Measurements from ENCODE around the gene PCNX1. TPM values are rescaled to one million over a fixed set of nuclear protein-coding genes. Genes with fewer than 3 reads are reported as not detected.

Gene PCNX1
- polyA plus RNA-seq, 1 donor from 2014 or later, result 5.6 TPM

DNA sequence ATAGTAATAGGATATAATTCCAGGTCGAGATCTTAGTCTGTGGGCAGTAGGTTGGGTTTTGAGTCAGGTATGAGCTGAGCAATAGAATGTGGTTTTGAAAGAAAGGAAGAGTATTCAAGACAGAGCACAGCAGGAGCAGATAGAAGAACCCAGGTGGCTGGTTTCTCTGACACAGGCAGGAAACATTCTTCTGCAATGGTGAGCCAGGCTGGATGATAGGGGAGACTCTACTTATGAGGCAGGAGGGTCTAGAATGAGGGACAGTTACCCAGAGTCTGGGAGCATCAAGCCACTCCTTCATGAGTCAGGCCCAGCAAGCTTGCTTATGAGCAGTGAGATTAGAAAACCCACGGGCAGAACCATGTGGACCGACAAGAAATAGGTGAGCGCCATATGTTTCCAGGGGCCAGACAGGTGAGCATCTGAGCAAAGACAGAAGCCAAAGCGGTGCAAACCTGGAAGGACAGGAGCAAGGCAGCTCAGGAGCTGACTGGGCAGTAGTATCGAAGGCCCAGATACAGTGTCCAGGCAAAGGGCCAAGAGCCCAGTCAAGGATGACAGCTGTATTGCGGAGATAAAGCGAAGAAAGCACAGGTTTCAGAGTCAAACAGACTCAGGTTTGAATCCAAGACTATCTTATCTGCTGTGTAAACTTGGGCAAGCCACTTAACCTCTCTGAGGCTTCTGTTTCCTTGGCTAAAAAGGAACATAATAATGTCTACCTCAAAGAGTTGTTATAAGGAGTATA is 22.5 kb upstream of the PCNX1 start:
- Mint-ChIP-seq H3K4me1 (peaks cover 28 to 50% (median 37%) of the 10 kb centered on the region in 3 donors), H3K4me3 (peak overlapping the region in 1 of 4 donors; percentile 14), H3K27me3 (peaks cover 2% of the 10 kb centered on the region), H3K27ac (peak overlapping the region in 1 of 3 donors; percentile 45), H3K36me3 (peaks cover 2% of the 10 kb centered on the region), H3K9me3 (no peaks in the 10 kb centered on the region)

DNA sequence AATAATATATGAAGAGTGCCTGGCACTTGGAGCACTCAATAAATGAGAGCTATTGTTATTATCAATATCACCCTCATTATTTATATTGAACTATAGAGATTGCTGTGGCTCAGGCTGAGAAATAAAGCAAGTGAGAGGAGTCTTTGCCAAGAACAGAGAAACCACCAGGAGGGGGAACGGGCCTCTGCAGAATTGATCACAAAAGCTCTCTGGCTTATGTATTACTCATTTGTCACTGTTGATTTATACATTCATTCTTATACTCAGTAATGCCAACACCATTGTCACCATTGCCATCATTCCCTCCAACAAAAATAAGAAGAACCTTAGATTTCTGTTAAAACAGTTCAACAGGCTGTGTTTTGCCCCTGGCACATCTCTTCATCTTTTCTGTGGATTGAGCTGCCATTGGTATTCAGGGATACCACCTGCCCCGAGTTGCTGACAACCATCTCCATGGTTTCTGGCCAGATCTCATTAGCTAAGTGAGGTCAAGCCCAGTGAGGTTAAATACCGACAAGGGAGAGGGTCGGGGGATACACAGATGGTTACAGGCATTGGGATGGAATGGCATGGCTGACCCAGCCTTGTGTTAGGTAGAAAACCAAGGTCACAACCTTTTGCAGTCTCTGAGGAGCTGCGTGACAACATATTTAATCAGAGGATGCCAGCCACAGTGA is 21.8 kb upstream of the PCNX1 start:
- H3K36me3 Mint-ChIP-seq, result peaks cover 2% of the 10 kb centered on the region
- H3K27ac Mint-ChIP-seq, result no peak overlapping the region
- H3K27me3 Mint-ChIP-seq, result peaks cover 2% of the 10 kb centered on the region
- no peaks in the 10 kb centered on the region for H3K9me3 Mint-ChIP-seq
- H3K4me1 Mint-ChIP-seq, result peaks cover 28 to 50% (median 37%) of the 10 kb centered on the region in 3 donors
- no peak overlapping the region for H3K4me3 Mint-ChIP-seq

DNA sequence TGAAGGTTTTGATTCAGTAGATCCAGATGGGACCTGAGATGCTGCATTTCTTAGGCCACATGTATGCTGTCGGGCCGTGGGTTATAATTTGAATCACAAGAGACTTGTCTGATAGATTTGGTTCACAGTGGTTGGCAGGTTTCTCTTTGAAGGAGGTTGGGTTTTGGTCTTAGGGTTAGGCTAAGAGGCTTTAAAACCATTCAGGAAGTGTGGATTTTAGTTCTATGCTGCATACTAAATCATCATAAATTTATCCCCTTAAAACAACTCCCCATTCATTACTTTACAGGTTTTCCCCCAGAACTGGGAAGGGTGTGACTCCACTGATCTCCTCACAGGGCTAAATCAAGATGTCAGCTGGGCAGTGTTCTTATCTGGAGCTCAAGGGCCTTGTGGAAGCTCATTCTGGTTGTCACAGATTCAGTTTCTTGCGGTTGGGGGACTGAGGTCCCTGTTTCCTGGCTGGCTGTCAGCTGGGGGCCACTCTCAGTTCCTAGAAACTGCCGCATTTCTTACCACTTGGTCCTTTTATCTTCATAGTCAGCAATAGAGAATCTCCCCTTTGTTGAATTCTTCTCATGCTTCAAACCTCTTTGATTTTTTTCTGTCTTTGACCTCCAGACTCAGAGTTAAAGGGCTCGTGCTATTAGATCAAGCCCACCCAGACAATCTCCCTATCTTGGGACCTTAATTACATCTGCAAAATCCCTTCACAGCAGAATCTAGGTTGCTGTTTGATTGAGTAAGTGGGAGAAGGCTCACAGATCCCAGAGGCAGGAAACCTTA is 20.6 kb upstream of the PCNX1 start:
- peak overlapping the region; percentile 2 to 79 (median 60) for H3K4me3 Mint-ChIP-seq
- peaks cover 2% of the 10 kb centered on the region for H3K36me3 Mint-ChIP-seq
- peaks cover 28 to 46% (median 34%) of the 10 kb centered on the region in 3 donors for H3K4me1 Mint-ChIP-seq
- peaks cover 2% of the 10 kb centered on the region for H3K27me3 Mint-ChIP-seq
- peak overlapping the region; percentile 2 to 83 (median 59) for H3K27ac Mint-ChIP-seq
- no peaks in the 10 kb centered on the region for H3K9me3 Mint-ChIP-seq

DNA sequence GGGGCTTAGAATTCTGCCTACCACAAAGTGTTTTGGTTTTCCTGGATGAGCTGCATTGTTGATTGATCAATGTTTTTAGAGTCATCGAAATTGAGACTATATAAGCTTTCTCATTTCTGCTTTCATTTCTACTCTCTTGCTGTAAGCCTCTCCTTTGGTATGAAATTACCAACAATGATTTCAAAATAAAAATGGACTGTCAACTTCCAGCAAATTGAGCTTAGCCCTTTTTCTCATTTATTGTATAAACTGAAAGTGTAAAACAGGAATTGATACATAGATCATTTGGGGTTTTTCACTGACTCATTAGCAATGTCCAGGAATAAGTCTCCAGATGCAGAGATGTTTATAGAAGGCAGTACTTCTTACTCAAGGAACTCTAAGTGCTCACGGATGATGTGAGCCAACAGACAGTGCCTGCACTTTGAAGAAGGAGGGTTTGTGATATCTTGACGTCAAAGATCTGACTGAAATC is 20.0 kb upstream of the PCNX1 start:
- Mint-ChIP-seq H3K4me1 (peaks cover 26 to 41% (median 28%) of the 10 kb centered on the region in 3 donors), H3K36me3 (peaks cover 2% of the 10 kb centered on the region), H3K27ac (peak overlapping the region; percentile 2 to 83 (median 59)), H3K4me3 (peak overlapping the region; percentile 2 to 79 (median 60)), H3K9me3 (no peaks in the 10 kb centered on the region), H3K27me3 (peaks cover 2% of the 10 kb centered on the region)

DNA sequence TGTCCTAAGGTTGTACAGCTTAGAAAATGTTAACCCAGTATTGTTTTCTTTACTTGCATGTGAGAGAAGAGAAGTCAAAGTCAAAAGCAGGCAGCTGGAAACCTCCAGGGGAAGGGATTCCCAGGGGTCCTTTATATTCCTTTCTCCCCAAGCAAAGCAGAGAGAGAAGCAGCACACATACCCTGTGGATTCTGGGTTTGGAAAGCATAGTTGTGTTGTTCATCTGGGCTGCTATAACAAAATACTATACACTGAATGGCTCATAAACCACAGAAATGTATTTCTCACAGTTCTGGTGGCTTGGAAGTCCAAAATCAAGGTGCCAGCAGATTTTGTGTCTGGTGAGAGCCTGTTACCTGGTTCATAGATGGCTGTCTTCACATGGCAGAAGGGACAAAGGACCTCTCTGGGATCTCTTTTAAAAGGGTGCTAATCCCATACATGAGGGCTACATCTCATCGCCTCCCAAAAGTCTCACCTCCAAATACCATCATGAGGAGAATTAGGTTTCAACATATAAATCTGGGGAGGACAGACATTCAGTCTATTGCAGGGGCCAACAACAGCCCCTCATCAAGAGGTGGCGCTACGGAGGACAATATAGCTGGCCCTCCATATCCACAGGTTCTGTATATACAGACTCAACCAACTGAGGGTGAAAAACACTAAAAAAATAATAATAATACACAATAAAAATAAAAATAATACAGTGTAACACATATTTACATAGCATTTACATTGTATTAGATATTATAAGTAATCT is 19.3 kb upstream of the PCNX1 start:
- H3K4me1 Mint-ChIP-seq, result peaks cover 23 to 36% (median 24%) of the 10 kb centered on the region in 3 donors

DNA sequence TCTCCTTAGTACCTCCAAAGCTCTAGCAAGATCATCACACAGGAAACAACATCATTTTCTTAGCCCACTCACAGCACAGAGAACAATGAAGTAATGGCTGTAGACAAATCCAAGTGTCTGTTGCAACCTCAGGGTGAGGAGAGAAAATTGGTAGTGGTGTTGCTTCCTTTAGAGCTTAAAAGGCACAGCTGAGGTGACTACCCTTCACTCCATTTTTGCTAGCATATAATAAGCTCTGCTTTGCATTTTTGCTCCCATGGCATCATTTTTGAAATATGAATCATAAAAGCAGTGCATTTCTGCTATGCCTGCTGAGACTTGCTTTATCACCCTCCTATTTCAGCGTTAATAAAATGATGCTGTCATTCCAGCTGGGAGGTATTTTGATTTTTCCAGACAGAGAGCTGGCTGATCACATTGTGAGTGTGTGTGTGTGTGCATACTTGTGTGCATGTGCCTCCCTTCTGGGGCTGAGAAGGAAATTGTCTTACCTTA is 18.5 kb upstream of the PCNX1 start:
- Mint-ChIP-seq H3K4me1 (peaks cover 18 to 33% (median 20%) of the 10 kb centered on the region in 3 donors), H3K27me3 (peaks cover 4% of the 10 kb centered on the region), H3K9me3 (no peaks in the 10 kb centered on the region), H3K4me3 (no peak overlapping the region), H3K27ac (peak overlapping the region in 1 of 3 donors; percentile 81), H3K36me3 (peaks cover 2% of the 10 kb centered on the region)

More for the DNA sequence above, 19.3 kb upstream of the PCNX1 start:
- peak overlapping the region in 1 of 4 donors; percentile 14 for H3K4me3 Mint-ChIP-seq
- peak overlapping the region; percentile 2 to 83 (median 59) for H3K27ac Mint-ChIP-seq
- peaks cover 2% of the 10 kb centered on the region for H3K27me3 Mint-ChIP-seq
- H3K9me3 Mint-ChIP-seq, result no peaks in the 10 kb centered on the region
- peaks cover 2% of the 10 kb centered on the region for H3K36me3 Mint-ChIP-seq

DNA sequence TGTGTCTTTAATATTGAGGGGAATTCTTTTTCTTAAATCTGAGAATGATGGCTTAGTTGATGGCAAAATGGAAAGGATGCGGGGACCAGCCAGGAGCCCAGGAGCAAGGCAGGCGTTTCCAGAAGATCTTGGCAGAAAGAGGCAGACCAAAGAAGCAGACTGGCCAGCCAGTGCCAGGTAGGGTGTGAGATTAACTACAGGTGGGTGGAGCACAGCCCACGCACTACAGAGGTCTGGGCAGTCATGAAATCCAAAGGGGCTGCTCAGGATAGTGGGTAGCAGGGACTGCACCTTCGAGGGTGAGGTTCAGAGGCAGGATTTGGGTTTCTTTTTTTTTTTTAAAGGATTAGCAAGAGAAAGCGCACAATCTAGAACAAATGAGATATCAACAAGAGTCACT is 17.7 kb upstream of the PCNX1 start:
- Mint-ChIP-seq H3K36me3 (no peaks in the 10 kb centered on the region), H3K4me1 (peaks cover 18 to 36% (median 25%) of the 10 kb centered on the region in 3 donors), H3K27ac (no peak overlapping the region), H3K9me3 (peaks cover 0 to 2% (median 0%) of the 10 kb centered on the region in 3 donors), H3K4me3 (no peak overlapping the region), H3K27me3 (peaks cover 10% of the 10 kb centered on the region)

DNA sequence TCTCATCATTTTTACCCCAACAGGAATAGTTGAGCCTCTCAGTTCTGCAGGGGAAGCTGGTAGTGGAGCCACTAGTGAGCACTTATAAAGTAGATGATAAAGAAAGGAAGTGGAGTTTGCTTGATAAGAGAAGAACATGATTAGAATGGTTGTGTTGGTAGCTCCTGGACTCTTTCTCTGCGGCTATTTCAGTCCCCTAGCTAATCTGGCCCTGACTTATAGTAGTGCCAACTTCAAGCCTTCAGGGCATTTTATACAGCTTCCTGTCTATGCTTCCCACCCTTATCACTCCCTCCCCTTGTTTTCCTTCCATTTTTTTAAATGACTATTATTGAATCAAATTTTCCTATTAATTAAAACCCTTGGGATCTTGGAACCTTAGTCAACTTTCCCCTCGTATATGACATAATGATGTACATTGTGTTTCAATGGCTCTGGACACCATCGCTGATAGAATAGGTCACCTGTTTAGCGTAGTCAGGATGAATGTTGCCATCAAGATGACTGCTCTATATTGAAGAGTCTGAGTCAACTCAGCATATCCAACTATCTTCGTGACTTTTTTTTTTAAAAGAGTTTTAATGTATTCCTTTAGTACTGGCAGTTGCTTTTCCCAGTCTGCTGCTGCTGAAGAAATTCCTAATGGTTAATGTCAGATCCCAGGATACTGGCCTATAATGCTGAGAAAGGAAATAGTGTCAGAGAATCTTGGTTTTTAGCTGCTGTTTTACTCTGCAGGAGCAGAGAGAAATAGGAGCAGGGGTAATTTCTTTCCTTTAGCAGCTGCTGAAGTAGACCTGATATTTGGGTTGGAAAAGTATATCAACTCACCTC is 16.2 kb upstream of the PCNX1 start:
- H3K27ac Mint-ChIP-seq, result no peak overlapping the region
- H3K36me3 Mint-ChIP-seq, result peaks cover 2% of the 10 kb centered on the region
- H3K9me3 Mint-ChIP-seq, result peaks cover 0 to 2% (median 0%) of the 10 kb centered on the region in 3 donors
- peaks cover 12% of the 10 kb centered on the region for H3K27me3 Mint-ChIP-seq
- H3K4me3 Mint-ChIP-seq, result no peak overlapping the region
- peaks cover 17 to 32% (median 23%) of the 10 kb centered on the region in 3 donors for H3K4me1 Mint-ChIP-seq

DNA sequence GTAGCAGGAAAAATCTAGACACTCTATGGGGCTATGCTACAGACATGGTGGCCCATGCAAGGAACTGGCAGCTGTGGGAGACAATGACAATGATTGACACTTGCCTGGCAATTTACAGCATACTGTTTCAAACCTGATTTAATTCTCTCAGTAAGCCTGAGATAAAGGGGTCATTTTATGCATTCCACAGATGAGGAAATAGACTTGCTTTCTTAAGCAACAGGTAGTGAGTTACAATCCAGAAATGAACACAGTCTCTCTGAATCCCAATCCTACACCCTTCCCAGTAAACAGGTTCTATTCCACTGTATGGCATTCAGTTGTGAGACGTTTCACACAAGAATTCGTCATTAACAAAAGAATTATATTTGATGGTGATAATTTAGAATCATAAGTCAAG is 15.5 kb upstream of the PCNX1 start:
- peaks cover 2% of the 10 kb centered on the region for H3K36me3 Mint-ChIP-seq
- H3K27me3 Mint-ChIP-seq, result peaks cover 13% of the 10 kb centered on the region
- peaks cover 0 to 6% (median 0%) of the 10 kb centered on the region in 3 donors for H3K9me3 Mint-ChIP-seq
- H3K4me1 Mint-ChIP-seq, result peaks cover 10 to 26% (median 16%) of the 10 kb centered on the region in 3 donors
- H3K4me3 Mint-ChIP-seq, result no peak overlapping the region
- H3K27ac Mint-ChIP-seq, result no peak overlapping the region

DNA sequence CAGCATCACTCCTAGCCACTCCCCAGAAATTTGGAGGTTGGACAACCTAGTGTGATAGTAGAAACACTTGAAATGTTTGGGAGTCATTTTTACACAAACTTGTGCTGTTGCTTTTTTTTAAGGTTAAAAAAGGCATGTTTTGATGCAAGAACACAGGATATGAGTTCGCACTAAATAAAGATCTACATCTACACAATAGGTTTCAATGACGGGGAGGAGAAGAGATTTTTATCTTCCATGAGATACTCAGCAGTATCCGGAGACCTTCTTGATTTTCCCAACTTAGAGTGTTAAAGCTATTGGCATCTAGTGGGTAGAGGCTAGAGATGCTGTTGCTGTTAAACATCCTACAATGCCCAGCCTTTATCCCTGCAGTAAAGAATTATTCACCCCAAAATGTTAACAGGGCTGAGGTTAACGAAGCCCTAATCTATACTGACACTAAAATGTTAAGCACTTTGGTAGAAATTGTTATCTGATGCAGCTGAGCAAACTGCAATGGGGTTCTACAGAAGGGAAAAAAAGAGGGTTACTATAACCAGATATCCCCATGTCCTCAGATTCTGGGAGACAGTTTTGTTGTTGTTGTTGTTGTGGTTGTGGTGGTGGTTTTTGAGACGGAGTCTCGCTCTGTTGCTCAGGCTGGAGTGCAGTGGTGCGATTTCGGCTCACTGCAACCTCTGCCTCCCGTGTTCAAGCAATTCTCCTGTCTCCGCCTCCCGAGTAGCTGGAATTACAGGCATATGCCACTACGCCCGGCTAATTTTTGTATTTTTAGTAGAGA is 14.0 kb upstream of the PCNX1 start:
- Mint-ChIP-seq H3K4me1 (peaks cover 0 to 12% (median 7%) of the 10 kb centered on the region in 3 donors), H3K36me3 (peaks cover 2% of the 10 kb centered on the region), H3K27me3 (peaks cover 13% of the 10 kb centered on the region), H3K9me3 (peaks cover 0 to 6% (median 0%) of the 10 kb centered on the region in 3 donors), H3K27ac (no peak overlapping the region), H3K4me3 (peak overlapping the region in 2 of 4 donors; percentile 45 to 83)

DNA sequence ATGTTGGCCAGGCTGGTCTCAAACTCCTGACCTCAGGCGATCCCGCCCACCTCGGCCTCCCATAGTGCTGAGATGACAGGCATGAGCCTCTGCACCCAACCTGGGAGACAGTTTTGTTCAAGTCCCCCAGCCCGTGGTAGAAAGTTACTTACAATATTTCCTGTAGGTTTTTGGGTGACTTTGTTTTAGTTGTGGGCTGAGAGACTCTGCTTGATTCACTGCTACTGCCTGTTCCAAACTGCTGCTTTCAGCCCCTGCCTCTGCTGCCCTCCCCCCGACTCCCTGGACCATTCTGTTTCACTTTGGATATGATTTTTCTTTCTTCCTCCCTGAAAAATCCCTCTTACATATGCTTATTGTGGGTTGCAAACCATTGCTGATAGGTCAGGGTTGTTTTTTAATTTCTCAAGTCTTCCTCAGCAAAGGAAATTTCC is 13.4 kb upstream of the PCNX1 start:
- Mint-ChIP-seq H3K27ac (no peak overlapping the region), H3K9me3 (peaks cover 0 to 6% (median 0%) of the 10 kb centered on the region in 3 donors), H3K4me3 (peak overlapping the region in 2 of 4 donors; percentile 45 to 83), H3K36me3 (peaks cover 2% of the 10 kb centered on the region), H3K27me3 (peaks cover 13% of the 10 kb centered on the region), H3K4me1 (peaks cover 0 to 12% (median 7%) of the 10 kb centered on the region in 3 donors)

DNA sequence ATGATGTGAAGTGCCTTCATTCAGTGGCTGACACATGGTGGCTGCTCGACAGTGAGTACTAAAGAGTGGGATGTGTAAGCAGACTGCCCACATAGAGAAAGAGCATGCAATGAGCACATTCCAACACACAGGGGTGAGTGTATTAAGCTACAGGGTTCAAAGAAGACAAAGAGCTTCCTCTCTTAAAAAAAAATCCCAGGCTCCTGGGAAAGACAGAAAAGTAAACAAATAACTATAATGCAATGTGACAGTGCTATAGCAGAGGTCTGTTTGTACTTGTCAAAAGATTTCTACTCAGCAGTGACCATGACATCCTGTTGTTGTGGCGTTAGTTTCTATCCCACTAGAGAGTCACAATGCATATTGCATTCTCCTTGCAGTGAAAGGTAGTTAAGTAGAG is 12.4 kb upstream of the PCNX1 start:
- peaks cover 2% of the 10 kb centered on the region for H3K36me3 Mint-ChIP-seq
- H3K9me3 Mint-ChIP-seq, result peaks cover 0 to 6% (median 0%) of the 10 kb centered on the region in 3 donors
- H3K27ac Mint-ChIP-seq, result no peak overlapping the region
- peaks cover 13% of the 10 kb centered on the region for H3K27me3 Mint-ChIP-seq
- H3K4me3 Mint-ChIP-seq, result no peak overlapping the region
- peaks cover 0 to 12% (median 7%) of the 10 kb centered on the region in 3 donors for H3K4me1 Mint-ChIP-seq
